Neural cell (in vitro differentiated cells): ENCODE data around the gene ANKRD22. TPM values are rescaled to one million over a fixed set of nuclear protein-coding genes. Genes with fewer than 3 reads are reported as not detected.

Experiments used
- H2AFZ ChIP-seq: fragments of 200-600, 300-800 bp; sonication (generic), shearing (Covaris generic); 2 replicates; pipeline ENCODE4 v1.6.0; 2014; ENCODE audit warnings: low read depth, mild to moderate bottlenecking, antibody characterized with exemption, low read length, moderate library complexity
- H3F3A ChIP-seq: fragments of 200-600 bp; shearing (Covaris generic); 2 replicates; pipeline ENCODE4 v1.6.1; 2016; ENCODE audit warnings: mild to moderate bottlenecking, moderate library complexity, mixed read lengths, antibody characterized with exemption, low read length; ENCODE audit not compliant: insufficient read depth, poor library complexity, severe bottlenecking
- H3K27ac ChIP-seq: fragments of 200-600, 300-800 bp; sonication (generic), shearing (Covaris generic); 2 replicates; pipeline ENCODE4 v1.5.1; 2014; ENCODE audit warnings: mild to moderate bottlenecking, low read length, moderate library complexity
- H3K27me3 ChIP-seq: fragments of 300-800, 200-600 bp; sonication (generic), shearing (Covaris generic); 2 replicates; pipeline ENCODE4 v1.6.0; 2014; ENCODE audit warnings: mild to moderate bottlenecking, low read depth, low read length, moderate library complexity; ENCODE audit not compliant: insufficient read depth
- H3K36me3 ChIP-seq: fragments of 300-800, 200-600 bp; sonication (generic), shearing (Covaris generic); 2 replicates; pipeline ENCODE4 v1.5.1; 2014; ENCODE audit warnings: mild to moderate bottlenecking, antibody characterized with exemption, low read length, moderate library complexity; ENCODE audit not compliant: insufficient read depth
- H3K4me2 ChIP-seq: fragments of 300-800, 200-600 bp; sonication (generic), shearing (Covaris generic); 2 replicates; pipeline ENCODE4 v1.6.0; 2014; ENCODE audit warnings: mild to moderate bottlenecking, low read length
- H3K4me3 ChIP-seq: fragments of 300-800, 200-600 bp; sonication (generic), shearing (Covaris generic); 2 replicates; pipeline ENCODE4 v1.5.1; 2014; ENCODE audit warnings: mild to moderate bottlenecking, low read length, moderate library complexity
- H3K79me2 ChIP-seq: fragments of 200-600 bp; shearing (Covaris generic); replicated peaks from 2 replicates; pipeline ENCODE4 v1.6.0; 2014; ENCODE audit warnings: mild to moderate bottlenecking, low read length, moderate library complexity; ENCODE audit not compliant: insufficient read depth
- H3K9ac ChIP-seq: fragments of 300-800, 200-600 bp; sonication (generic), shearing (Covaris generic); 2 replicates; pipeline ENCODE4 v1.6.1; 2016; ENCODE audit warnings: mild to moderate bottlenecking, low read length, mixed read lengths
- H3K9me2 ChIP-seq: fragments of 200-600 bp; shearing (Covaris generic); 2 replicates; pipeline ENCODE4 v1.6.1; 2016; ENCODE audit warnings: mild to moderate bottlenecking, low read length, mixed read lengths; ENCODE audit not compliant: insufficient read depth
- H3K9me3 ChIP-seq: fragments of 200-600, 300-800 bp; sonication (generic), shearing (Covaris generic); 2 replicates; pipeline ENCODE4 v1.6.1; 2016; ENCODE audit warnings: mild to moderate bottlenecking, mixed run types, low read length, moderate library complexity, mixed read lengths
- H4K20me1 ChIP-seq: fragments of 200-600 bp; shearing (Covaris generic); 2 replicates; pipeline ENCODE4 v1.6.1; 2016; ENCODE audit warnings: mild to moderate bottlenecking, mixed run types; ENCODE audit not compliant: insufficient read depth
- EP300 ChIP-seq: fragments of 450-650 bp; conservative IDR thresholded peaks from 2 replicates; pipeline ENCODE4 v1.6.1; 2014; ENCODE audit warnings: antibody characterized with exemption, mild to moderate bottlenecking, moderate library complexity; ENCODE audit not compliant: poor library complexity, severe bottlenecking
- EZH2 ChIP-seq: fragments of 200-600, 300-800 bp; shearing (Covaris generic), sonication (generic); IDR thresholded peaks from 2 replicates; pipeline ENCODE4 v1.6.1; 2014; ENCODE audit warnings: antibody characterized with exemption, low read length, borderline replicate concordance, mild to moderate bottlenecking; ENCODE audit not compliant: insufficient read depth, poor library complexity, severe bottlenecking
- MXI1 ChIP-seq: fragments of 450-650 bp; conservative IDR thresholded peaks from 2 replicates; pipeline ENCODE4 v1.6.1; 2014; ENCODE audit warnings: antibody characterized with exemption, mild to moderate bottlenecking; ENCODE audit not compliant: poor library complexity, severe bottlenecking
- POLR2AphosphoS5 ChIP-seq: IDR thresholded peaks from 2 replicates; pipeline ENCODE4 v1.6.1; 2012
- RAD21 ChIP-seq: fragments of 450-650 bp; conservative IDR thresholded peaks from 2 replicates; pipeline ENCODE4 v1.6.1; 2014; ENCODE audit warnings: antibody characterized with exemption, mild to moderate bottlenecking, moderate library complexity
- SMC3 ChIP-seq: fragments of 450-650 bp; conservative IDR thresholded peaks from 2 replicates; pipeline ENCODE4 v1.6.1; 2014; ENCODE audit warnings: antibody characterized with exemption, mild to moderate bottlenecking, moderate library complexity; ENCODE audit not compliant: poor library complexity
- TAF1 ChIP-seq: IDR thresholded peaks from 2 replicates; pipeline ENCODE4 v1.6.1; 2012; ENCODE audit warnings: low read depth
- polyA plus RNA-seq: library from polyadenylated mRNA; depleted of rRNA; stranded (reverse); fragments of >200 nt; gene quantifications from 2 replicates; pipeline ENCODE4 v1.2.3, GENCODE V29; 2014
- TF ChIP-seq, protein P1 (sequence below): IDR thresholded peaks from 2 replicates; pipeline ENCODE4 v1.6.1; 2012; ENCODE audit warnings: borderline replicate concordance
- TF ChIP-seq, protein P2 (sequence below): fragments of 450-650 bp; IDR thresholded peaks from 2 replicates; pipeline ENCODE4 v1.5.1; 2014; ENCODE audit warnings: antibody characterized with exemption, mild to moderate bottlenecking, moderate library complexity; ENCODE audit not compliant: poor library complexity, severe bottlenecking

The ANKRD22 gene
- polyA plus RNA-seq, 1 donor from 2014 or later: 0.57 TPM

- Histone ChIP-seq H3K36me3 (no peaks in the 10 kb centered on the region), H3K4me2 (no peak overlapping the region), H3K9ac (no peak overlapping the region), H4K20me1 (no peaks in the 10 kb centered on the region), H3K4me3 (no peak overlapping the region), H3K27ac (no peak overlapping the region), H2AFZ (no peak overlapping the region), H3F3A (no peaks in the 10 kb centered on the region), H3K9me3 (no peaks in the 10 kb centered on the region), H3K27me3 (no peaks in the 10 kb centered on the region), H3K9me2 (no peaks in the 10 kb centered on the region), H3K79me2 (no peaks in the 10 kb centered on the region)
- no peak for TF ChIP-seq EP300
Measured at GRCh38 chr10:88866454-88866853, 14.8 kb upstream of the ANKRD22 start.

GRCh38 chr10:88865281-88865876 is 13.7 kb upstream of the ANKRD22 start:
- no peak overlapping the region for H3K4me3 ChIP-seq
- no peaks in the 10 kb centered on the region for H3K36me3 ChIP-seq
- no peaks in the 10 kb centered on the region for H3K79me2 ChIP-seq
- no peaks in the 10 kb centered on the region for H3F3A ChIP-seq
- H3K9ac ChIP-seq: no peak overlapping the region
- no peaks in the 10 kb centered on the region for H3K9me3 ChIP-seq
- H2AFZ ChIP-seq: no peak overlapping the region
- no peaks in the 10 kb centered on the region for H3K9me2 ChIP-seq
- H3K27ac ChIP-seq: no peak overlapping the region
- TF ChIP-seq RAD21: no peak
- TF ChIP-seq, protein P1, sequence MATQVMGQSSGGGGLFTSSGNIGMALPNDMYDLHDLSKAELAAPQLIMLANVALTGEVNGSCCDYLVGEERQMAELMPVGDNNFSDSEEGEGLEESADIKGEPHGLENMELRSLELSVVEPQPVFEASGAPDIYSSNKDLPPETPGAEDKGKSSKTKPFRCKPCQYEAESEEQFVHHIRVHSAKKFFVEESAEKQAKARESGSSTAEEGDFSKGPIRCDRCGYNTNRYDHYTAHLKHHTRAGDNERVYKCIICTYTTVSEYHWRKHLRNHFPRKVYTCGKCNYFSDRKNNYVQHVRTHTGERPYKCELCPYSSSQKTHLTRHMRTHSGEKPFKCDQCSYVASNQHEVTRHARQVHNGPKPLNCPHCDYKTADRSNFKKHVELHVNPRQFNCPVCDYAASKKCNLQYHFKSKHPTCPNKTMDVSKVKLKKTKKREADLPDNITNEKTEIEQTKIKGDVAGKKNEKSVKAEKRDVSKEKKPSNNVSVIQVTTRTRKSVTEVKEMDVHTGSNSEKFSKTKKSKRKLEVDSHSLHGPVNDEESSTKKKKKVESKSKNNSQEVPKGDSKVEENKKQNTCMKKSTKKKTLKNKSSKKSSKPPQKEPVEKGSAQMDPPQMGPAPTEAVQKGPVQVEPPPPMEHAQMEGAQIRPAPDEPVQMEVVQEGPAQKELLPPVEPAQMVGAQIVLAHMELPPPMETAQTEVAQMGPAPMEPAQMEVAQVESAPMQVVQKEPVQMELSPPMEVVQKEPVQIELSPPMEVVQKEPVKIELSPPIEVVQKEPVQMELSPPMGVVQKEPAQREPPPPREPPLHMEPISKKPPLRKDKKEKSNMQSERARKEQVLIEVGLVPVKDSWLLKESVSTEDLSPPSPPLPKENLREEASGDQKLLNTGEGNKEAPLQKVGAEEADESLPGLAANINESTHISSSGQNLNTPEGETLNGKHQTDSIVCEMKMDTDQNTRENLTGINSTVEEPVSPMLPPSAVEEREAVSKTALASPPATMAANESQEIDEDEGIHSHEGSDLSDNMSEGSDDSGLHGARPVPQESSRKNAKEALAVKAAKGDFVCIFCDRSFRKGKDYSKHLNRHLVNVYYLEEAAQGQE: no peak
- TF ChIP-seq EP300: no peak
- no peak for TF ChIP-seq MXI1
- TF ChIP-seq POLR2AphosphoS5: no peak
- TF ChIP-seq, protein P2, sequence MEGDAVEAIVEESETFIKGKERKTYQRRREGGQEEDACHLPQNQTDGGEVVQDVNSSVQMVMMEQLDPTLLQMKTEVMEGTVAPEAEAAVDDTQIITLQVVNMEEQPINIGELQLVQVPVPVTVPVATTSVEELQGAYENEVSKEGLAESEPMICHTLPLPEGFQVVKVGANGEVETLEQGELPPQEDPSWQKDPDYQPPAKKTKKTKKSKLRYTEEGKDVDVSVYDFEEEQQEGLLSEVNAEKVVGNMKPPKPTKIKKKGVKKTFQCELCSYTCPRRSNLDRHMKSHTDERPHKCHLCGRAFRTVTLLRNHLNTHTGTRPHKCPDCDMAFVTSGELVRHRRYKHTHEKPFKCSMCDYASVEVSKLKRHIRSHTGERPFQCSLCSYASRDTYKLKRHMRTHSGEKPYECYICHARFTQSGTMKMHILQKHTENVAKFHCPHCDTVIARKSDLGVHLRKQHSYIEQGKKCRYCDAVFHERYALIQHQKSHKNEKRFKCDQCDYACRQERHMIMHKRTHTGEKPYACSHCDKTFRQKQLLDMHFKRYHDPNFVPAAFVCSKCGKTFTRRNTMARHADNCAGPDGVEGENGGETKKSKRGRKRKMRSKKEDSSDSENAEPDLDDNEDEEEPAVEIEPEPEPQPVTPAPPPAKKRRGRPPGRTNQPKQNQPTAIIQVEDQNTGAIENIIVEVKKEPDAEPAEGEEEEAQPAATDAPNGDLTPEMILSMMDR: peak; percentile 26
- peak; percentile 22 for TF ChIP-seq SMC3
- TF ChIP-seq EZH2: no peak
- TF ChIP-seq TAF1: no peak
- no peaks in the 10 kb centered on the region for H4K20me1 ChIP-seq
- H3K4me2 ChIP-seq: no peak overlapping the region
- no peaks in the 10 kb centered on the region for H3K27me3 ChIP-seq
